HUES6 (cell line): ENCODE results near the gene LIME1.

Source experiments
- H3K27ac ChIP-seq: 2 replicates; pipeline ENCODE4 v1.7.0; 2013; ENCODE audit warnings: low read depth, mild to moderate bottlenecking, low read length, inconsistent platforms
- H3K27me3 ChIP-seq: 2 replicates; pipeline ENCODE4 v1.6.1; 2013; ENCODE audit warnings: low read length; ENCODE audit not compliant: control insufficient read depth, insufficient read depth
- H3K36me3 ChIP-seq: 2 replicates; pipeline ENCODE4 v1.6.1; 2013; ENCODE audit warnings: low read length; ENCODE audit not compliant: control insufficient read depth, insufficient read depth
- H3K4me1 ChIP-seq: 2 replicates; pipeline ENCODE4 v1.6.1; 2013; ENCODE audit warnings: low read length; ENCODE audit not compliant: control insufficient read depth, insufficient read depth
- H3K4me3 ChIP-seq: 2 replicates; pipeline ENCODE4 v1.5.1; 2013; ENCODE audit warnings: low read depth, low read length
- H3K9ac ChIP-seq: one replicate; pipeline ENCODE4 v1.6.1; 2013; ENCODE audit warnings: mild to moderate bottlenecking, low read length
- H3K9me3 ChIP-seq: 2 replicates; pipeline ENCODE4 v1.6.1; 2013; ENCODE audit warnings: low read depth, low read length; ENCODE audit not compliant: control insufficient read depth, insufficient read depth

LIME1 gene

GRCh38 chr20:63705232-63706026 is 31.0 kb upstream of the LIME1 start:
- no peaks in the 10 kb centered on the region for H3K9me3 ChIP-seq
- H3K36me3 ChIP-seq, result peaks cover 43% of the 10 kb centered on the region
- H3K4me1 ChIP-seq, result peaks cover 8% of the 10 kb centered on the region
- H3K4me3 ChIP-seq, result no peak overlapping the region
- H3K27me3 ChIP-seq, result no peaks in the 10 kb centered on the region
- H3K9ac ChIP-seq, result no peak overlapping the region
- no peak overlapping the region for H3K27ac ChIP-seq

GRCh38 chr20:63706027-63706695 is 30.3 kb upstream of the LIME1 start:
- H3K27ac ChIP-seq, result no peak overlapping the region

DNA sequence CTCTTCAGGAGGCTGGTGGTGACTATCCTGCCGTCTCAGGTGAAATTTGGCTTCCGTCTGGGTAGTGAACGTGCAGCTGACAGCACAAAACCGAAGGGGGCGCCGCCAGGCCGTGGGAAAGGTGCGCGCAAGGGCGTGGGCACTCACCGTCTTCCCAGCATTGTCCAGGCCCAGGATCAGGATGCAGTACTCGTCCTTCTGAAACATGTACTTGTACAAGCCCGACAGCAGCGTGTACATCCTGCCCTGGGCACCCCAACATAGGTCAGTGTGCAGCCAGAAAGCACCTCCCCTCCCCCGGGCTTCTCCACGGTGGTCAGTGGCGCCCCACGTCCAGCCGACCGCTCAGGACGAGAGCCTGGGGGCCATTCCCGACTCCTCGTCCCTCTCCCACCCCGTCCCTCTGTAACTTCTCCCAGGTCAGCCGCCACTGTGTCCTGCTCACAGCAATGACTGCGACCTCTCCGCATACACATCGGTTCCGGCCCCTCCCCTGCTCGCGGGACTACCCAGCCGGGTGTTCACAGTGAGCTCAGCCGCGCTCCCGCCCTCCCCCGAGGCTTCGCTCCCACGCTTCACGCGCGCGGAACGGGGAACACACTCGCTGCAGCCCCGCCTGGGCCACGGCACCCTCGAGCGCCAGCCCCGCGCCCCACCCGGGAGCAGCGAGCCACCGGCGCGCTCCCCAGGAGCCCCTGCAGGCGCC is 29.5 kb upstream of the LIME1 start:
- no peaks in the 10 kb centered on the region for H3K27me3 ChIP-seq
- H3K9ac ChIP-seq, result peak overlapping the region; percentile 92
- peaks cover 8% of the 10 kb centered on the region for H3K4me1 ChIP-seq
- H3K9me3 ChIP-seq, result no peaks in the 10 kb centered on the region
- H3K27ac ChIP-seq, result peak overlapping the region; percentile 34; the same call in 1 of the 2 replicates
- peaks cover 58% of the 10 kb centered on the region for H3K36me3 ChIP-seq
- peak overlapping the region; percentile 78 for H3K4me3 ChIP-seq

More at GRCh38 chr20:63706027-63706695, 30.3 kb upstream of the LIME1 start:
- Histone ChIP-seq H3K9me3 (no peaks in the 10 kb centered on the region), H3K4me1 (peaks cover 8% of the 10 kb centered on the region), H3K9ac (peak overlapping the region; percentile 92), H3K4me3 (peak overlapping the region; percentile 78), H3K36me3 (peaks cover 50% of the 10 kb centered on the region), H3K27me3 (no peaks in the 10 kb centered on the region)

DNA sequence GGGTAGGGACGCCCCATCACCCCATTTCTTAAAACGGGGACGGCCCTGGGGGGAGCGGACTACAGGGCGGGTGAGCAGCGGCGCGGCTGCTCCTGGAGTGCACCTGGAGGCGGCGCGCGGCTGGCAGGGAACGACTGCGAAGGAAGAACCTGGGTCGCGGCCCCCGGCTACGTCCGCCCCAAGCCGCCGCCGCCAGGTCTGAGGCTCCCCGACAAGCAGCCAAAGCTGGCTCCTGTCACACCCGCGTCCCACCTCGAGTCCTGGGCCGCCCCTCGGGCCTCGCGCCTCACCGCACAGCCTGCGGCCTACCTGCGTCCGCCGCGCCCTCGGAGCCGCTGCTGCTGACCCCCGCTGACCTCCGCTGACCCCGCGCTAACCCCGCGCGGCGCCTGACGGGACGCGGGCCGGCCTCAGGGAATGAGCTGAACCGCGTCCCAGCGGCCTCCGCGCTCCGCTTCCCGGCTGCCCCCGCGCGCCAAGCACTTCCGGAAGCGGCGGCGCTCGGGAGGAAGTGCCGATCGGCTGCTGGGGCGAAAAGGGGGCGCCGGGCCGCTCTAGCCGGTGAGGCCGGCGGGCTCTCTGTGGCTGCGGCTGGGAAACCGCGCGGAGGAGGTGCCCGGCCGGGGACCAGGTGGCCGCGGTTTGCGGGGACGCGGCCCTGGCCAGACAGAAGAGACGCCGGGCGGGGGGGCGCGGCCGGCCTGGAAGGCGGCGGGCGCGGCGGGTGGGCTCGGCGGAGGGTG is 28.7 kb upstream of the LIME1 start, which contains the start of the genes ARFRP1 and ZGPAT:
Gene ARFRP1, minus strand, starts transcription at position 419 of the 743 bp plus-strand sequence. CDS start 885 bp downstream, outside the sequence.
Gene ZGPAT, plus strand, starts transcription at position 482 of the 743 bp plus-strand sequence. CDS start 542 bp downstream, outside the sequence.
- Histone ChIP-seq H3K36me3 (peaks cover 66% of the 10 kb centered on the region), H3K27me3 (no peaks in the 10 kb centered on the region), H3K9me3 (no peaks in the 10 kb centered on the region), H3K9ac (peak within 1 kb of the TSS; percentile 92), H3K27ac (peak within 1 kb of the TSS; percentile 34; the same call in 1 of the 2 replicates), H3K4me1 (peaks cover 8% of the 10 kb centered on the region), H3K4me3 (peak within 1 kb of the TSS; percentile 78)

GRCh38 chr20:63708301-63709148 is 27.9 kb upstream of the LIME1 start:
- H3K27ac ChIP-seq, result no peak overlapping the region; the same call in 1 of the 2 replicates
- H3K4me3 ChIP-seq, result peak overlapping the region; percentile 78
- peaks cover 67% of the 10 kb centered on the region for H3K36me3 ChIP-seq

GRCh38 chr20:63709149-63709527 is 27.3 kb upstream of the LIME1 start:
- Histone ChIP-seq H3K9ac (peak overlapping the region; percentile 92), H3K9me3 (no peaks in the 10 kb centered on the region), H3K36me3 (peaks cover 63% of the 10 kb centered on the region), H3K4me1 (peaks cover 8% of the 10 kb centered on the region), H3K27ac (no peak overlapping the region), H3K27me3 (no peaks in the 10 kb centered on the region), H3K4me3 (peak overlapping the region; percentile 78)

More at GRCh38 chr20:63708301-63709148, 27.9 kb upstream of the LIME1 start:
- Histone ChIP-seq H3K4me1 (peaks cover 8% of the 10 kb centered on the region), H3K9me3 (no peaks in the 10 kb centered on the region), H3K27me3 (no peaks in the 10 kb centered on the region), H3K9ac (peak overlapping the region; percentile 92)

DNA sequence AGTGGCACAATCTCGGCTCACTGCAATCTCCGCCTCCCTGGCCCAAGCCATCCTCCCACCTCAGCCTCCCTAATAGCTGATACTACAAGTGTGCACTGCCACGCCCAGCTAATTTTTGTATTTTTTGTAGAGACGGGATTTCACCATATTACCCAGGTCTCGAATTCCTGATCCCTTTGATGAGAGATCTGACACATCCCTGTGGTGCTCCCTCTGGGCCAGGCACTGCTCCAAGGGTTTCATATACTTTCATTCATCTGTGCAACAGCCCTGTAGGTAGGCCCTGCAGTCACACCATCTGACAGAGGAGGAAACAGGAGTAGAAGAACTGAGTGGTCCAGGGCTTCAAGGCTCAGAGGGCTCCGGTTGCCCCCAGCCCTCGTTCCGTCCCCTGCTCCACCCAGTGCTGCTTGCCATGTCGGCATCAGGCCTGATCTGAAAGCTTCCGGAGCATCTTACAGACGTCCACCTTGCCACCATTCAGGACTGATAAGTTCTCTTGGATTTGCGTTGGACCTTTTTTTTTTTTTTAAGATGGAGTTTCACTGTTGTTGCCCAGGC is 25.3 kb upstream of the LIME1 start:
- no peaks in the 10 kb centered on the region for H3K27me3 ChIP-seq
- H3K36me3 ChIP-seq, result peaks cover 51% of the 10 kb centered on the region
- no peaks in the 10 kb centered on the region for H3K9me3 ChIP-seq
- H3K27ac ChIP-seq, result no peak overlapping the region
- H3K4me1 ChIP-seq, result peaks cover 8% of the 10 kb centered on the region
- H3K9ac ChIP-seq, result no peak overlapping the region
- H3K4me3 ChIP-seq, result no peak overlapping the region

- H3K27ac ChIP-seq, result no peak overlapping the region
- 0 out of 2 replicates have a peak, but pooled peaks cover 4% of the 10 kb centered on the region for H3K4me1 ChIP-seq
- no peak overlapping the region for H3K9ac ChIP-seq
- H3K27me3 ChIP-seq, result no peaks in the 10 kb centered on the region
- no peak overlapping the region for H3K4me3 ChIP-seq
- no peaks in the 10 kb centered on the region for H3K9me3 ChIP-seq
- H3K36me3 ChIP-seq, result peaks cover 47% of the 10 kb centered on the region
Measured at GRCh38 chr20:63712191-63712590, 24.3 kb upstream of the LIME1 start.

DNA sequence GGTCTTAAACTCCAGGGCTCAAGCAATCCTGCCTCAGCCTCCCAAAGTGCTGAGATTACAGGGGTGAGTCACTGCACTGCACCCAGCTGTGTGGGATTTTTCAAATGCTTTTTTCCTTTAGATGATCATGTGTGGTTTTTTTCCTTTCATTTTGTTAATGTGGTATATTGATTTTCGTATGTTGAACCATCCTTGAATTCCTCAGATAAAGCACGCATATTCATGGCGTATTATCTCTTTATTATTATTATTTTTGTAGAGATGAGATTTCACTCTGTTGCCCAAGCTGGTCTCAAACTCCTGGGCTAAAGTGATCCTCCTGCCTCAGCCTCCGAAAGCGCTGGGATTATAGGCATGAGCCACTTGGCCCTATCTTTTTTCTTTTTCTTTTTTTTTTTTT is 21.6 kb upstream of the LIME1 start:
- Histone ChIP-seq H3K9me3 (no peaks in the 10 kb centered on the region), H3K27ac (no peak overlapping the region), H3K27me3 (no peaks in the 10 kb centered on the region), H3K4me1 (no peaks in the 10 kb centered on the region), H3K36me3 (peaks cover 52% of the 10 kb centered on the region), H3K4me3 (no peak overlapping the region), H3K9ac (no peak overlapping the region)
